GM19397 (cell line): Measurements from ENCODE around the gene CBFA2T2.
"Not testable (repeated sequence)": the region's sequence is repeated elsewhere in the genome, so short reads cannot be mapped to it uniquely, and the experiment has no call there.

ENCODE experiments used
- ATAC-seq: cut with Tn5 transposase; IDR thresholded peaks from one replicate; pipeline ENCODE4 v1.9.1; 2021; ENCODE audit warnings: mild to moderate bottlenecking, moderate library complexity; ENCODE audit not compliant: unreplicated experiment

Gene CBFA2T2

GRCh38 chr20:33490023-33490933 lies at the start of gene CBFA2T2:
Gene CBFA2T2 (plus strand): TSS chr20:33490096. CDS start chr20:33490268, 172 bp downstream.
- peak; percentile 59 for ATAC-seq

- ATAC-seq, result not testable (repeated sequence)
These were observed 49.3 kb upstream of the CBFA2T2 start for GRCh38 chr20:33440562-33440961.

- ATAC-seq, result no peak
These were observed 48.5 kb upstream of the CBFA2T2 start for GRCh38 chr20:33441142-33441955.

GRCh38 chr20:33442136-33443005 lies 47.5 kb upstream of the CBFA2T2 start:
- ATAC-seq, result no peak

- peak; percentile 2 for ATAC-seq
These were observed 46.8 kb upstream of the CBFA2T2 start for GRCh38 chr20:33443006-33443511.

- peak; percentile 77 for ATAC-seq
These were observed 46.2 kb upstream of the CBFA2T2 start, which contains the start of gene SNTA1 for GRCh38 chr20:33443512-33444239. Gene SNTA1 (minus strand): TSS chr20:33443763. CDS start chr20:33443620, 143 bp downstream.

GRCh38 chr20:33444797-33445560 lies 44.9 kb upstream of the CBFA2T2 start:
- ATAC-seq, result no peak

GRCh38 chr20:33445881-33446625 lies 43.8 kb upstream of the CBFA2T2 start:
- no peak for ATAC-seq

- ATAC-seq, result no peak
These were observed 39.0 kb upstream of the CBFA2T2 start for GRCh38 chr20:33450867-33451266.

- ATAC-seq, result not testable (repeated sequence)
These were observed 32.8 kb upstream of the CBFA2T2 start for GRCh38 chr20:33456916-33457642.

- no peak for ATAC-seq
These were observed 30.3 kb upstream of the CBFA2T2 start for GRCh38 chr20:33459599-33459998.

GRCh38 chr20:33460711-33461110 lies 29.2 kb upstream of the CBFA2T2 start:
- no peak for ATAC-seq

- ATAC-seq, result no peak
These were observed 26.4 kb upstream of the CBFA2T2 start for GRCh38 chr20:33463332-33464101.

GRCh38 chr20:33464759-33465158 lies 25.1 kb upstream of the CBFA2T2 start:
- not testable (repeated sequence) for ATAC-seq

- ATAC-seq, result no peak
These were observed 24.2 kb upstream of the CBFA2T2 start for GRCh38 chr20:33465481-33466302.

- no peak for ATAC-seq
These were observed 23.6 kb upstream of the CBFA2T2 start for GRCh38 chr20:33466303-33466646.
